Measurements from ENCODE around the gene B9D1.

GRCh38 chr17:19362277-19363113, at the start of gene B9D1:
- peak; percentile 60 for TF ChIP-seq SALL2 (CRISPR knock-in tag; IDR thresholded peaks at IDR 0.05)
- no peak for TF ChIP-seq FOSL1 (CRISPR knock-in tag; IDR thresholded peaks at IDR 0.05; ENCODE audit: borderline replicate concordance)
- no peak for TF ChIP-seq THYN1 (CRISPR knock-in tag; IDR thresholded peaks at IDR 0.05; ENCODE audit: borderline replicate concordance, low read depth)
- TF ChIP-seq ZNF354B (CRISPR knock-in tag; IDR thresholded peaks at IDR 0.05): peak; percentile 53; the same call in 1 of the 2 replicates
- TF ChIP-seq BORCS8-MEF2B (CRISPR knock-in tag; IDR thresholded peaks at IDR 0.05): no peak; the same call in 1 of the 2 replicates
- peak; percentile 97 for TF ChIP-seq HDAC1 (CRISPR knock-in tag; IDR thresholded peaks at IDR 0.05)
- TF ChIP-seq CTCF (CRISPR knock-in tag; IDR thresholded peaks at IDR 0.05): peak; percentile 100
- TF ChIP-seq ZNF720 (CRISPR knock-in tag; IDR thresholded peaks at IDR 0.05): 0 out of 2 replicates have a peak, but pooled peaks have one; percentile 17
- TF ChIP-seq KLF13 (CRISPR knock-in tag; IDR thresholded peaks at IDR 0.05): no peak
- peak; percentile 59; the same call in 1 of the 2 replicates for TF ChIP-seq IRF2 (CRISPR knock-in tag; IDR thresholded peaks at IDR 0.05)
- TF ChIP-seq STAG1 (CRISPR knock-in tag; IDR thresholded peaks at IDR 0.05): peak; percentile 98
- TF ChIP-seq SMAD3 (CRISPR knock-in tag; IDR thresholded peaks at IDR 0.05): 0 out of 2 replicates have a peak, but pooled peaks have one; percentile 25
- peak in 1 of 2 experiments; percentile 72; a peak in 3 of 4 replicates for TF ChIP-seq POLR2A (IDR thresholded peaks at IDR 0.05; ENCODE audit: insufficient read depth in 1 of 2, low read depth in 2 of 2, low read length in 2 of 2)
- TF ChIP-seq WIZ (CRISPR knock-in tag; IDR thresholded peaks at IDR 0.05): no peak
